GM19035 (cell line): ENCODE measurements around the gene ARL13B.
"Not testable (repeated sequence)": the region's sequence is repeated elsewhere in the genome, so short reads cannot be mapped to it uniquely, and the experiment has no call there.

Experiments used
- ATAC-seq: cut with Tn5 transposase; IDR thresholded peaks from one replicate; pipeline ENCODE4 v1.9.1; 2021; ENCODE audit not compliant: unreplicated experiment

ARL13B gene

GRCh38 chr3:93994056-93994455 is 14.1 kb downstream of the ARL13B start:
- ATAC-seq: no peak

- ATAC-seq: no peak
These were observed 21.2 kb downstream of the ARL13B start for GRCh38 chr3:94001191-94001590.

GRCh38 chr3:94001827-94002495 is 22.0 kb downstream of the ARL13B start:
- no peak for ATAC-seq

- peak; percentile 92 for ATAC-seq
These were observed 24.5 kb downstream of the ARL13B start for GRCh38 chr3:94004301-94004910.

- ATAC-seq: no peak
These were observed 28.3 kb downstream of the ARL13B start for GRCh38 chr3:94008253-94008652.

- no peak for ATAC-seq
These were observed 29.7 kb downstream of the ARL13B start for GRCh38 chr3:94009608-94010007.

GRCh38 chr3:94011233-94011711 is 31.3 kb downstream of the ARL13B start:
- no peak for ATAC-seq

GRCh38 chr3:94012185-94012584 is 32.2 kb downstream of the ARL13B start:
- ATAC-seq: no peak

GRCh38 chr3:94015025-94015424 is 35.1 kb downstream of the ARL13B start:
- no peak for ATAC-seq

GRCh38 chr3:94019659-94020058 is 39.7 kb downstream of the ARL13B start:
- ATAC-seq: no peak

- no peak for ATAC-seq
These were observed 40.3 kb downstream of the ARL13B start for GRCh38 chr3:94020293-94020692.

GRCh38 chr3:94024385-94024784 is 44.4 kb downstream of the ARL13B start:
- no peak for ATAC-seq

GRCh38 chr3:94026623-94027022 is 46.7 kb downstream of the ARL13B start:
- ATAC-seq: no peak

- no peak for ATAC-seq
These were observed 48.3 kb downstream of the ARL13B start, which contains the start of gene STX19 for GRCh38 chr3:94028093-94028837. STX19 (minus strand) TSS chr3:94028597; CDS start chr3:94015269, 13,328 bp downstream.

GRCh38 chr3:94036909-94037507 is 57.1 kb downstream of the ARL13B start:
- ATAC-seq: peak; percentile 71

- ATAC-seq: no peak
These were observed 63.3 kb downstream of the ARL13B start for GRCh38 chr3:94043285-94043684.

- not testable (repeated sequence) for ATAC-seq
These were observed 64.4 kb downstream of the ARL13B start for GRCh38 chr3:94044100-94044936.

GRCh38 chr3:94046533-94046932 is 66.6 kb downstream of the ARL13B start:
- ATAC-seq: no peak

GRCh38 chr3:94049267-94049666 is 69.3 kb downstream of the ARL13B start:
- ATAC-seq: no peak

- no peak for ATAC-seq
These were observed 70.6 kb downstream of the ARL13B start for GRCh38 chr3:94050546-94050945.

GRCh38 chr3:94061297-94061696 is 81.3 kb downstream of the ARL13B start:
- ATAC-seq: no peak
